Tibial nerve (tissue), 4 donors: ENCODE measurements around the gene BRPF1.

ENCODE experiments used
- EP300 ChIP-seq, 2 donors: sonication (generic); formaldehyde crosslinking; IDR thresholded peaks; one replicate each; pipeline ENCODE4 v1.6.1; 2017; ENCODE audit warnings: antibody characterized with exemption in 2 of 2, mild to moderate bottlenecking in 1 of 2
- TF ChIP-seq, protein P1 (sequence below), 5 experiments: fragments of 200-600 bp in 3 of 5; fragments of 450-650 bp in 2 of 5; sonication (generic) in 3 of 5; IDR thresholded peaks; one replicate each; pipeline ENCODE4 v1.5.1; 2016 to 2019; ENCODE audit warnings: antibody characterized with exemption in 5 of 5, mild to moderate bottlenecking in 3 of 5, moderate library complexity in 2 of 5

DNA sequence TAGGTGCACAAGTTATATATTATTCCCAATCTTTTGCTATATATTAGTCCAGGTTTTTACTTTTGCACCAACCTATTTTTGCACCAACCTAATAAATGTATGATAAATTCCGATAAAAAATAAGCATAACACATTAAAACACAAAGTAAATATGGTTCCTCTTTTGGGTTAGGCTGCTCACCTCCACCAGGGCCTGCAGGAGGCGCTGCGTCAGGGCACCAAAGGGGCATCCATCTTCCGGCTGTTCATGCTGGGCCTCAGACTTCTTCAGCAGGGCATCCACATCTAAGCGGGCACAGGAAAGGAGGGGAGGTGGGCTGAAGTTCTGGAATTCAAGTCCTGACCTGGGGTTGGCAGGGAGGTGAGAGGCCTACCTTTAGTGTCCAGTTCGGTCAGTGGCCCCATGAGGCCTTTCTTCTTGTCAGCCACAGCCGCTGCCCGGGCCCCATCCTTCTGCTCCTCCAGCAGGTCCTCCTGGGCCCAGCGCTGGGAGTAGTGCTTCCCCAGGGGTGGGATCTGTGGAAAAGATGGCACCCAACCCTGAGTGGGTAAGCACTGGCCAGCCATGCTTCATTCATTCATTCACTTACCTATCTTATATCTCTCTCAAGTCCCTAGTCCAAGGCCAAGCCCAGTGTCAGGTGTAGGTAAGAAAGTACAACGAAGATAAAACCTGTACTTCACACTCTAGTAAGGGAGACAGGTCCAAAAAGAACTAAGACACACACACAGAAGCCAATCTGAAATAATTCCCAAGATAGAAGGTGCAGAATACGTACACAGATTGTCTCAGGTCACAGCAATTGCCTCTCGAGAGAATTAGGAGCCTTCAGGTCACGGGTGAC, 55.5 kb downstream of the BRPF1 start:
- TF ChIP-seq, protein P1, sequence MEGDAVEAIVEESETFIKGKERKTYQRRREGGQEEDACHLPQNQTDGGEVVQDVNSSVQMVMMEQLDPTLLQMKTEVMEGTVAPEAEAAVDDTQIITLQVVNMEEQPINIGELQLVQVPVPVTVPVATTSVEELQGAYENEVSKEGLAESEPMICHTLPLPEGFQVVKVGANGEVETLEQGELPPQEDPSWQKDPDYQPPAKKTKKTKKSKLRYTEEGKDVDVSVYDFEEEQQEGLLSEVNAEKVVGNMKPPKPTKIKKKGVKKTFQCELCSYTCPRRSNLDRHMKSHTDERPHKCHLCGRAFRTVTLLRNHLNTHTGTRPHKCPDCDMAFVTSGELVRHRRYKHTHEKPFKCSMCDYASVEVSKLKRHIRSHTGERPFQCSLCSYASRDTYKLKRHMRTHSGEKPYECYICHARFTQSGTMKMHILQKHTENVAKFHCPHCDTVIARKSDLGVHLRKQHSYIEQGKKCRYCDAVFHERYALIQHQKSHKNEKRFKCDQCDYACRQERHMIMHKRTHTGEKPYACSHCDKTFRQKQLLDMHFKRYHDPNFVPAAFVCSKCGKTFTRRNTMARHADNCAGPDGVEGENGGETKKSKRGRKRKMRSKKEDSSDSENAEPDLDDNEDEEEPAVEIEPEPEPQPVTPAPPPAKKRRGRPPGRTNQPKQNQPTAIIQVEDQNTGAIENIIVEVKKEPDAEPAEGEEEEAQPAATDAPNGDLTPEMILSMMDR (IDR thresholded peaks at IDR 0.05) = peak in 1 of 5 experiments; percentile 10
- TF ChIP-seq EP300 (IDR thresholded peaks at IDR 0.05) = no peak
